Stimulated activated CD4-positive, alpha-beta T cell treated with anti-CD3 and anti-CD28 coated beads, Interleukin-2, amount 100 ng/mL, for 24 hours (primary cell): ENCODE results near the gene ADCY5.

Source experiments
- DNase-seq, 2 donors: peaks; one replicate each; pipeline ENCODE4 v3.0.0-alpha.2; 2020

The ADCY5 gene

DNA sequence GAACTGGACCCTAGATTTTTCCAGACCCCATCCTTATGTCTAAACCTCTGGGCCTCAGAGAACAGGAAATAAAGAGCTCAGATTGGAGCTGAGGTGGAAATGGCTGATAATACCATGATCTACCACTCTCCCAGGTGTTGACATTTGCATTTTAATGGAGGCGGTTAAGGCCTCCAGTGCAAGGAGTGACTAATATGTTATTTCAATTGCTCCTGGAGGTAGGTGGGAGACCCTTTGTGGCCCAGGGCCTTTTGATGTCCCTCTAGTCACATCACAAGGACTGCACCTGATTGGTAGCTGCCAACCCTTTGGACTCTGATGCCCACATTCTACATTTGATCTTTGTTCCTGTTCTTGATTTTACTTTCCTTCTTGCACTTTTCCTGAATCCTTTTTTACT is 9.0 kb upstream of the ADCY5 start:
- no peak for DNase-seq

DNA sequence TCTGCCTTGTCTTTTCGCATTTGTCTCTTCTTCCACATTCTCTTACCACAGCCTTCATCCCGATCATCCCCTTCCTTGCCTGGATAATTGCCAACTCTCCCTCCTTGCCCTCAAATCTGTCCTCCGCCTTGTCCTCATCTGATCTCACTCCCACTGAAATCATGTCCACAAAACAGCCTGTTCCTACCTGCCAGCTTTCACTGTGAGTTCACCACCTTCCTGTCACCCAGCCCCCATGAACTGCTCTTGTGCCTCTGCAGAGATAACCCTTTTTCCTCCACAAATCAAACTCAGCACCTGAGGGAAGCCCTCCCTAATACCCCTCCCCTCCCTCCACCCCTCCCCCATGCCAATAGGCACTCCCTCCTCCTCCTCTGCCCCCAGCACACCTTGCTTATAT is 4.8 kb upstream of the ADCY5 start:
- no peak for DNase-seq

- DNase-seq, result no peak
Observed at GRCh38 chr3:123451186-123451585, 2.3 kb upstream of the ADCY5 start.

DNA sequence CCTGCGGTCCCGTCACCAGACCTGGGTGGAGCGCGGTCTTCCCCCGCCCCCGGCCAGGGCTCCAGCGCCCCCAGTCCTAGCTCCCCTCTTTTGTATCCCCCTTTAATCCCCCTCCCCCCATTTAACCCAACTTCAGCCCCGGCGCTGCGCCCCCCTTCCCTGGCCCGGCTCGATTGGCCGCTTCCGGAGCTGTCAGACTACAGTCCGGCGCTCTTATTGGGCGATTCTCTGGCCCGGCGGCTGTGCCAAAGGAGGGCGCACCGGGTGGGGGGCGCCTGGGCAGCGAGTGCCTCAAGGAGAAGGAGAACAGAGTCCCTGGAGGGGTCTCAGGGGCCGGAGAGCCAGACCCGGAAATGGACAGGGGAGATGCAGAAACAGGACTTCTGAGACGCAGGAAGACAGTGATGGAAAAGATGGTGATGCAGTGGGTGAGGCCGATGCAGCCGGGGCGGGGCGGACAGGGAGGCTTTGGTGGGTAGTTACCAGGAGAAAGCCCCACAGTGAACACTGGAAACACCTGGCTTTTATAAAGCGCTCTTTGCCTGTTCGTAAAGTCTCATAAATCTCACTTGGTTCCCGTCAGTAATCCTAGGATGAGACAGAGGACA is 1.2 kb upstream of the ADCY5 start:
- no peak for DNase-seq

DNA sequence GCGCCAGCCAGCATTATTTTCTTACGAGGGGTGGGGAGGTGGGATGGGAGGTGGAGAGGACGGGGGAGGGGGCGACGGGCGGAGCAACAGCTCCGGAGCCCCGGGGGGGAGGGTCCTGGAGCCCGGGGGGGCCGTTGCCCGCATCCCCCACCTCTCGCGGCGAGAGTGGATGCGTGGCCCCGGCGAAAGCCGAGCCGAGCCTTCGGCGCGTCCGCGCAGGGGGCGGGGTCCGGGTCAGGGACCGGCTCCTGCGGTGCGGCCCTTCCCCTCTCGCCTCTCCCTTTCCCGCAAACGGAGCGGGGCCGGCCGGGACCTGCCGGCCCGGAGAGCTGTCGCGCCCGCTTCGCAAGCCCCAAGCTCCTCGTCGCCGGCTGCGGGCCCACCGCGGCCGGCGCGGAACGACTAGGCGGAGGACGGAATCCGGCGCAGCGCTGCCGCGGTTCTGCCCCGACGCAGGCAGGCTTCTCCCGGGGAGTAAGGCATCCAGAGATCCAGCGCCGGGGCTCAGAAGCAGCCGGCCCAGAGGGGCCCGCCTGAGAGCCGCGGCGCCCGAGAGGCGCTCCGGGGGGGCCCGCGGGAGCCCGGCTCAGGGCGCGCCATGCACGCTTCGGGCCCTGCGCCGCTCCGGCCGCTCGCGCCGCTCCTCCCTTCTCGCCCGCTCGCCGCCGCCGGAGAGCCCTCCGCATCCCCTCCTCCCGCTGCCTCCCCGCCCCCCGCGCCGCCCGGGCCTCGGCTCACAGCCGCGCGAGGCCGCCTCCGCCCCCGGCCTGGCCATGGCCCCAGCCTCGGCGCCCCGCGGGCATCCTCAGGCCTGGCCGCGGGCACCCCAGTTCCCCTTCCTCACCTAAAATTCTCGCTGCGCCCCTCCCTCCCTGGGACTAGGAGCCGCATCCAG is 459 bp upstream of the ADCY5 start:
- peak in 1 of 2 donors; percentile 32 for DNase-seq

- DNase-seq, result peak; percentile 44 to 63
Observed at GRCh38 chr3:123447749-123448517, 957 bp downstream of the ADCY5 start.

- DNase-seq, result no peak
Observed at GRCh38 chr3:123447416-123447748, 1.5 kb downstream of the ADCY5 start.

GRCh38 chr3:123446610-123447109 is 2.2 kb downstream of the ADCY5 start:
- DNase-seq, result no peak

DNA sequence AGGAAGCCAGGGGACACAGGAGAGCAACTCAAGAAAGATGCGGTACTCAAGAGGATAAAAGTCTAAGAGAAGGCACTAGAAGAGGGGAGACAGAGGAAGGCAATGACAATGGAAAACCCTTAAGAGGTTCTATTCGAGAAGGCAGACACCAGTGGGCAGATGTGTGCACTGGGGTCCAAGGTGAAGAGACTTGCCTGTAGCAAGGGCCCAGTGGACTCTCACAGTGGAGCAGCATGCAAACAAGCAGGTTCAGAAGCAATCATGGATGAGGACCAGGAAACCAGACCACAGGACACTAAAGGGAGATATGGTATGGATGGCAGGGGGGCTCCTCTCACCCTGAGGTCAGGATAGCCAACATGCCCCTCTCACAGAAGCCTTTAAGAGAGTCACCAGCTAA is 2.7 kb downstream of the ADCY5 start:
- no peak for DNase-seq

- no peak for DNase-seq
Observed at GRCh38 chr3:123445702-123446101, 3.2 kb downstream of the ADCY5 start.

DNA sequence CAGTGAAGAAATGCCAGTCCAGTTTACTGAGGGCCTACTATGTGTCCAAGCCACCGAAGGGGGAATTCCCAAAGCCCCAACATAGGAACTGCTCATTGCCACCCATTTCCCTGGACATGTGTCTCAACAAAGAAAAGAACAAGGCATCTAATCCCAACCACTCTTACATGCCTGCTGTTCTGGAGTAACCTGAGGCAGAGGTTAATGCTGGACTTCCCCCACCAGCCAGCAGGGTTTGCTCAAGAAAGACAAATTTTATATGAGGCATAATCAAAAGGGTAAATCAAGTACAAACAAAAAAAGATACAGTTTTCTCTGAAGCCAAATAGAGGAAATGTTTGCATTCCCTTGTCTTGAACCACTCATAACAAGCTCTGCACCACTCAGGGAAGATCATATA is 4.1 kb downstream of the ADCY5 start:
- no peak for DNase-seq

DNA sequence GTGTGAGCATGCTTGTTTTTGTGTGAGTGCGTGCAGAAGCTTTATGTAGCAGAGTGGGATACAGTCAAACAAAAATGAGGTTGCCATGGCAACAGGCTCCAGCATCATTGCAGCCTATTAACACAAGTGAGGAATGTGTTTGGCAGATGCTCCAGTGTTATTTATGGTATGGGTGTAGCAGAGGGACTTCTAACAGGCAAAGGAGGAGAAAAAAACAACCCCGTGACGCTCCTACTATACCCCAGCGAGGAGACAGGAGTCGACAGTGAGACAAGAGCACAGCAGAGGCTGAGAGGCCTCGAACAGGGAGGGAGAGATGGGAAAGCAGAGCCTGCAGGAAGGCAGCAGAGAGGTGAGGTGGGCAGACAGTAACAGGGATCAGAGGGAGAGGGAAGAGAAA is 4.9 kb downstream of the ADCY5 start:
- DNase-seq, result no peak

GRCh38 chr3:123442908-123443307 is 6.0 kb downstream of the ADCY5 start:
- DNase-seq, result no peak

DNA sequence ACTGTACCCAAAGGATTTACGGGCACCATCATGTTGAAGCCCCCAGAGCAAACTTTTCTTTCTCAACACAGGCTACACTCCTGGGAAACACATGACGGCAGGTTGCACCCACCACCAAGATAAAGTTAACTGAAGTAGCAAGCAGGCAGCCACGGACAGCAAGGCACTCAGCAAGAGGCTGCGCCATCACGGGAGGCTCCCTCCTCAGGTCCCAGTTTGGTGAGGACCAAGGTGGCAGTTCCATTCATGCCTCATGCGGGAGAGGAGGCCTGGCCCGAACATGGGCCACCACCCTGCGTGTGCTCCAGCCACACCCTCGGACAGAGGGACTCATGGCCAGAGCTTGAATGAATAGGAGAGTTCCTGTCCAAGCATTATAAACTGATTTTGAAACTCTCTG is 6.8 kb downstream of the ADCY5 start:
- DNase-seq, result no peak

GRCh38 chr3:123439806-123440580 is 8.9 kb downstream of the ADCY5 start:
- no peak for DNase-seq

DNA sequence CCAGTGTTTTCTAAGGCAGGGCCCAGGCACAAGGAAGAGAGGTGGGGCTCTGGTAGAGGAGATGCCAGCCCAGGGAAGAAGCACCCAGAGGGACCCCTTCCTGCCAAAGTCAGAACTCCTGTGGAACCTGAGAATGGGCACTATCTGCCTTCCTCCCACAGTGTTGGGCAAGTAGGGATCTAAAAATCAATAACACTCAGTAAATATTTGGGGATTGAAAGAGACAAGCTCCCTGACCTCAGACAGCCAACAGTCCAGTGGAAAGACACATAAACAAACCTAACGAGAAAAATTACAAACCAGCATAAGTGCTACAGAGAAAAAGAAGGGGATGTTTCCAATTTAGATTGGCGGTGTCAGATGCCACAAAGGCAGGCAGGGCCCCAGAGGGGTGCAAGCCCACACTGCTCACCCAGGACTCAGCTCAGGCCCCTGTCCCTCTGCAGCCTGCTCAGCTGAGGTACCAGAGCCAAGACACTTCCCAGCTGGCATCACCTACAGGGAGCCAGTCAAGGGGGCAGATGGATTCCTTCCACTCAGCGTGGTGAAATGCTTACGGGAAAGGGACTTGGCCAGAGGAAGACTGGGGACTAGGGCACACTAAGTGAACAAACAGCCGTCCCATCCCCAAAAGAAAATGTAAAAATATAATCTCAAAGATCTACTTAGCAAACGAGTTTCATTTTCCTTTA is 15.9 kb downstream of the ADCY5 start:
- no peak for DNase-seq

- DNase-seq, result no peak
Observed at GRCh38 chr3:123431658-123432324, 17.1 kb downstream of the ADCY5 start.

GRCh38 chr3:123431007-123431657 is 17.8 kb downstream of the ADCY5 start:
- DNase-seq, result no peak

- no peak for DNase-seq
Observed at GRCh38 chr3:123430266-123430665, 18.6 kb downstream of the ADCY5 start.

DNA sequence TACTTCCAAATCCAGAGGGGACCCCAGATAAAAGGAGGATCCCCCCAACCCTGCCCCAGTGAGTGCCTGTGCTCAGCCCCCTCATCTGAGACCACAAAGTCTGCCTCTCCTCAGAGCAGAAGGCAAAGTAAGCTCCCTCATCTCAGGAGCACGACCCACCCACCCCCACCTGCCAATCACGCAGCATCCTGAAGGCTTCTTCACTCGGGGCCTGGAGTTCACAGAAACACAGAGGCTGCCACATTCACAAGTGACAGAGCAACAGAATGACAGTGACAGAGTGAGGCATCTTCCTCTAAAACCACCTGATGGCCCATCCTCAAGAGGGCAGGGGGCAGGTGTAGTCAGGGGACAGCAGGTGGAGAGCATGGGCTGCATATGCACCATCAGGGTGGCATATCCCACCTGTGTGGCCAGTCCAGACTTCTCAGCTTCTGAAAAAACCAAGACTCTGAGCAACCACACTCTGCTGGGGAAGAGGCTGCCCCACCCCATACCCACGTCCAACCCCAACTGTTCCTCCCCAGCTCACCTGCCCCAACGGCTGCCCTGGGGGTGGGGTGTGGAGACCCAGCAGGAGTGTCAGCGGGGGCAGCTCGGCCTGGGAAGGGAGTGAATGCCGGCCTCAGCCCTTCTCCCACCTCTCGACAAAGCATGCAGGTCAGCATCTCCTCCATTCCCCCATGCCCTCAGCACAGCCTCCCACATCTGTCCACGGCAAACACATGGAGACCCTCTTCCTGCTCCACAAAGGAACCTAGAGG is 19.3 kb downstream of the ADCY5 start:
- no peak for DNase-seq
